GM18870 (cell line): Measurements from ENCODE around the gene PHACTR2.
"Not testable (repeated sequence)": the region's sequence is repeated elsewhere in the genome, so short reads cannot be mapped to it uniquely, and the experiment has no call there.

Source experiments
- ATAC-seq: cut with Tn5 transposase; IDR thresholded peaks from one replicate; pipeline ENCODE4 v1.9.1; 2021; ENCODE audit warnings: moderate library complexity; ENCODE audit not compliant: unreplicated experiment

The PHACTR2 gene

DNA sequence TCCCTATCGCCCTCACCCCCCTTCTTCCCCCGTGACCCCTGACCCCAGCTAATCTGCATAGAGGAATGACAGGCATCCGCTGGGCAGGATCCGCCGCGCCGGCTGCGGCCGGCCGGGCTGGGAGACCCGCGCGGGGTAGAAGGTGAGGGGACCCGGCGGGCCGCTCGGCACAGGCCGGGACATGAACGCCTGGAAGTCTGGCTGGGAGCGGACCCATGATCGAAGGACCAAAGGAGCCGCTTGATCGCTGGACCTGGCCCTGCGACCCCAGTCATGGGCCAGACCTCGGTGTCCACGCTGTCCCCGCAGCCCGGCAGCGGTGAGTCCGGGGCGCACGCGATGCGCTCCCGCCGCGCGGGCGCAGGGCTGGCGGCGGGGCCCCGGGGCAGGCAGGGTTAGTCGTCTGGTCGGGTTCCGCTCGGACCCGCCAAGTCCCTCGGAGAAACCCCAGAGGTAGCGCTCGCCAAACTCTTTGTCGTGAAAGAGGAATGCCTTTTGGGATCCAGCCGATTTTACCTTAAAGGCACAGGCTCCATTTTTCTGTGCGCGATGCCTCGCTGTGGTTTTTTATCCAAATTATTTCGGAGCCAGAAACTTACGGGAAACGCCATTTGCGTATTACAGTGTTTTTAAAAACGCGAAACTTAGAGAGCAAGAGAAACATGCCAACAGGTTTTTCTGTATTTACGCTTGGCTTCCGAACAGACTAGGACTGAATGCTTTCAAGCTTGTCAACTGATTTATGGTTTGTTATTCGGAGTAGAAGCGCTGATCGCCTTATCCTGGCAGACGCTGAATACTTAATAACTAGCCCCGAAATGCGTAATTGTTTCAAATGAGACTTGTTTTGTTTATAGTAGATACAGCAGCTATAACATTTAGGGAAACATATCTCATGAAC lies at the start of gene PHACTR2:
TSS of gene PHACTR2 (plus strand) at position 75 of the 901 bp plus-strand sequence. CDS start at position 274, 199 bp downstream.
- ATAC-seq, result no peak

DNA sequence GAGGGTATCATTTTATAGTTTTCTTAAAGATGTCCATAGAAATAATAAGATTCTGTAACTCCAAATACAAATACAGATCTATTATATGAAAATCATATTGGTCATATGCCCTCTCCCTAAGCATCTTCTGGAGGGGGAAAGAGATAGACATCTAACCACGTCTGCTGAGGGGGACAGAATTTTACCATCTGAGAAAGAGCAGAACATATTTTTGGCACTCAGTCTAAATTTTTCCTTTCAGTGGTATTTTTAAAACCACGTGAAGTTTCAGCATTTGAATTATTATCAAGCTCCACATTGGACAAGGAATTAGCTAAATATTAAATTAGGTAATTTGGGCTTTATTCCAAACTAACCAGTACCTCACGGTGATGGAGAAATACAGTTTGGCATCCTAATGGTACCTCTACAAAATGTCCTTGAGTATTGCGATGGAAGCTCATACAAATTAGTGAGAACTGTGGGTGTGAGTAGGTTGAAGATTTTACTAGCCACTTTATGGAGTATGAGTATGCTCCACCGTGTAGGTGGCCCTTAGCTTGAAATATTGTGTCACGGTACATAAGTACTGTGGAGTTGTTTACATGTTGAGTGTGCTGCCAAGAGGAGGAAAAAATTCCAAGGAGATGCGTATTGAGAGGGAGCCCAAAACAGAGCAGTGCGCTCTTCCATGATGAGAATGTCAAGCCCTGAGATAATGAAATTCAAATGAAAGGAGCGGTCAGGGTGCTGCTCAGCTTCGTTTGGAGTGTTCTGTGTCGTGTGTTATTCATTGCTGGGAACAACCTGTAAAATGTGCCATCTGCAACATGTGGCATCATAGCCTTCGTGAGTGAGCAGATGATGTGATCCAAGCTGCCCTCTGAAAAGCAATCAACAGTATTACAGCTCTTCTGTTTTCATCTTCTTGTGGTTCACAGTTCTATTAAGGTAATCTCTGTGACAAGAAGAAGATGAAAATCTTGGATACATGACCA lies 48.4 kb upstream of the PHACTR2 start:
- no peak for ATAC-seq

DNA sequence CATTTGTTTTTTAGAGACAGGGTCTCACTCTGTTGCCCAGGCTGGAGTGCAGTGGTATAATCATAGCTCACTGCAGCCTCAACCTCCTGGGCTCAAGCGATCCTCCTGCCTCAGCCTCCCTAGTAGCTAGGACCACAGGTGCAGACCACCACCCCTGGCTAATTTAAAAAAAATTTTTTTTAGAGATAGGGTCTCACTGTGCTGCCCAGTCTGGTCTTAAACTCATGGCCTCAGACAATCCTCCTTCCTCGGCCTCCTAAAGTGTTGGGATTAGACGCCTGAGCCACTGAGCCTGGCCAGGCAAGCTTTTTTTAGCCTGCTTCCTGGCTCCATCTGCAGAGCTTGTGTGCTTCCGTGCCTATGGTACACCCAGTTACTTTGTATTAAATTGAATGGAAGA lies 46.6 kb upstream of the PHACTR2 start:
- ATAC-seq, result not testable (repeated sequence)

DNA sequence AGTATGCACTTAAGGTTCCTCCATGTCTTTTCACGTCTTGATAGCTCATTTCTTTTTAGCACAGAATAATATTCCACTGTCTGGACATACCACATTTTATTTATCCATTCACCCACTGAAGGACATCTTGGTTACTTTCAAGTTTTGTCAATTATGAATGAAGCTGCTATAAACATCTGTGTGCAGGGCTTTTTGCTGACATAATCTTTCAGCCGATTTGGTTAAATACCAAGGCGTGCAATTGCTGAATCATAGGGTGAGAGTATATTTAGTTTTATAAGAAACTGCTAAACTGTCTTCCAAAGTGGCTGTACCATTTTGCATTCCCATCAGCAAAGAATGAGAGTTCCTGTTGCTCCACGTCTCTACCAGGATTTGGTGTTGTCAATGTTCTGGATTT lies 44.9 kb upstream of the PHACTR2 start:
- ATAC-seq, result no peak

DNA sequence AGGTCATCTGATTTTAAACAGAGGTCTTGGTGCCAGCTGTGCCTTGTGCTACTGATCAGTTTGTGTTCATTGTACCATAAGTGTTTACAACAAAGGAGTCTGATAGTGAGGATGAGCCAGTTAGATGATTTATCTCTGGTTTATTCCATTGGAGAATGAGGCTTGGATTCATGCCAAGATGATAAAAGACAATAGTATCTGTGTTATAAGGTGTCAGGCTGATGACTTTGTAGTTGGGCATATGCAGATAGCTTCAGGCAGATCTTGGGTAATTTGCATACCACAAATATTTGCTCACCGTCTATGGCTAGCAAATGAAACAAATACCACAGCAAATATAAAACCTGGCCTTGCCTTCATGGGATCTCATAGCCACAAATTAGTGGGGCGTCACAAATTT lies 43.3 kb upstream of the PHACTR2 start:
- no peak for ATAC-seq

DNA sequence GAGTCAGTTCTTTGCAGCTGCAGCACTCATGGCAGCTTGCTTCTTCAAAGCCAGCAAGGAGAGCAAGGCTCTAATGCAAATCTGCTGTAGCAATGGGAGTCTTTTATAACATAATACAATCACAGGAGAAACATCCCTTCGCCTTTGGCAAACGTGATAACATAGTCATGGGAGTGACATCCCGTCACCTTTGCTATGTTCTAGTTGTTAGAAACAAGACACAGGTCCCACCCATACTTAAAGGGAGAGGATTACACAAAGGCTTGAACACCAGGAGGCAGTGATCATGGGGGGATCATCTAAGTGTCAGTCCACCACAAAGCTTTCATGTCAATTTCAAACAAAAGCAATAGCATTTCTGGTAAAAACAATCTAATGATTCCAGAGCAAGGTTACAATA lies 40.1 kb upstream of the PHACTR2 start:
- ATAC-seq, result no peak

DNA sequence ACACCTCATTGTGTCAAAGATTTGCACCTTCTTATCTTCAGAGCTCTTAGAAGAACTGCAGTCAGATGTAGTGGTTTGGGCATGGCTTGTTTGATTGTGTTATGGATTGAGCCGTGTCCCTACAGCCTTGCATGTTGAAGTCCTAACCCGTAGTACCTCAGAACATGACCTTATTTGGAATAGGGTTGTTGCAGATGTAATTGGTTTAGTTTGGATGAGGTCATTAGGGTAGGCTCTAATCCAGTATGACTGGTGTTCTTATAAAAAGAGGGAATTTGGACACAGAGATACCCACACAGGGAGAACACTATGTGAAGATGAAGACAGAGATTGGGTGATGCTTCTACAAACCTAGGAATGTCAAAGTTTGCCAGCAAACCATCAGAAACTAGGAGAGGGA lies 35.4 kb upstream of the PHACTR2 start:
- ATAC-seq, result no peak

DNA sequence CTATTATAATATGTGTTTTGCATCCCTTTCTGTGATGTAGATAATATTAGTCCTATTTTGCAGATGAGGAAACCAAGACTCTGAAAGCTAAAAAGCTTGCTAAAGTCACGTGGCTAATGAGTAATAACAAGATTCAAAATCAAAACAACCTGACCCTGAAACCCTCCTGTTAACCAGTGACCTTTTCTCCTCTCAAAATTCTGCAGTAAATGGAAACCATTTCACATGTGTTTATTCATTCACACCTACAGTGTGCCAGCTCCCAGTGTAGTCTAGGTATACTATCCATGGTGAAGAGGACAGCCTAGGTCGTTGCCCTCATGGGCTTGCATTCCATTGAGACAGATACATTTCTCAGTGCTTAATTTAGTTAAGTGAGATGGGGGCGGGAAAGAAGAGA lies 30.6 kb upstream of the PHACTR2 start:
- ATAC-seq, result no peak

DNA sequence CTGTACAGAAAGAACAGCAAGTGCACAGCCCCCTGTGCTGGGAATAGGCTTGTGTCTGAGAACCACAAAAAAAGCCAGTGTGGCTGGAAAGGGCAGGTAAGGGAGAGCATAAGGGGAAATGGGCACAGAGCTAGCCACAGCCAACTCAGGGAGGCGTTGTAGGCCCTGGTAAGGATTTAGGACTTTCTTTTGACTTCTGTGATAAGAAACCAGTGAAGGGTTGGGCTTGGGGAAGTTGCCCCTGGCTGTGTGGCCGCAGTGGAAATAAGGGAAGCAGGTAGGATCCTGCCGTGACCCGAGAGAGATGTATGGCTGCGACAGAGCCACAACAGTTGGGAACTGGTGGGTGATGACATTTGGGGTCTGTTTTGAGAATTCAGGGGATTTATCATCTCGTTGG lies 30.0 kb upstream of the PHACTR2 start:
- ATAC-seq, result no peak

DNA sequence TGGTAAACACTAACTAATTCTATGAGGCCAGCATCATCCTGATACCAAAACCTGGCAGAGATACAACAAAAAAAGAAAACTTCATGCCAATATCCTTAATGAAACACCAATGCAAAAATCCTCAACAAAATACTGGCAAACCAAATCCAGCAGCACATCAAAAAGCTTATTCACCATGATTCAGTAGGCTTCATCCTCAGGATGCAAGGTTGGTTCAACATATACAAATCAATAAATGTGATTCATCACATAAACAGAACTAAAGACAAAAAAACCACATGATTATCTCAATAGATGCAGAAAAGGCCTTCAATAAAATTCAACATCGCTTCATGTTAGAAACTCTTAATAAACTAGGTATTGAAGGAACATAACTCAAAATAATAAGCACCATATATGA lies 28.4 kb upstream of the PHACTR2 start:
- ATAC-seq, result not testable (repeated sequence)

DNA sequence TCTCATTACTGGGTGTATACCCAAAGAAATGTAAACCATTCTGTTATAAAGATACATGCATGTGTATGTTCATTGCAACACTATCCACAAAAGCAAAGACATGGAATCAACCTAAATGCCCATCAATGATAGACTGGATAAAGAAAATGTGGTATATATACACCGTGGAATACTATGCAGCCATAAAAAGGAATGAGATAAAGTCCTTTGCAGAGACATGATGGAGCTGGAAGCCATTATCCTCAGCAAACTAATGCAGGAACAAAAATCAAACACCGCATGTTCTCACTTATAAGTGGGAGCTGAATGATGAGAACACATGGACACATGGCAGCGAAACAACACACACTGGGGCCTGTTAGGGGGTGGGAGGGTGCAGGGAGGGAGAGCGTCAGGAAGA lies 26.4 kb upstream of the PHACTR2 start:
- ATAC-seq, result not testable (repeated sequence)

DNA sequence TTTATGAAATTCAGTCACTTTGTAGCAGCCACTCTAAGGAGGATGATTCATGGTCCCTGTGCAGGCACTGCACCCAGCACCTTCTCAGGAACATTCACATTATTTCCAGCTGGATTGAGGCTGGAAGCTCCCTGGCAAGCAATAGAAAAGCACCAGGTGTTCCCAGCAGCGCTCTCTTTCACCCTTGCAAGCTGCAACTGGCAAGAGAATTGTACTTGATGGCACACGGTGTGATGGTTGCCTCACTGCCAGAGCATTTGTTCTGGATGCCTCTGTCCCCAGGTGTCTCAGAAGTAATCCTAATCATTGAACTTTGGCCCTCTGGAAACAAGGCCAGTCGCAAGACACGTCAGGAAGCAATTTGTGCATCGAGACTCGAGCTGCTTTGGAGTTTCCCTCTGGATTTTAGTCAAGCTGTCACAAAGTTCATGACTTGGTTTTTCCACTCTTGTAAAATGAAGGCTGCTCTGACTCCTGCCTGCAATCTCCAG lies 24.9 kb upstream of the PHACTR2 start:
- no peak for ATAC-seq

DNA sequence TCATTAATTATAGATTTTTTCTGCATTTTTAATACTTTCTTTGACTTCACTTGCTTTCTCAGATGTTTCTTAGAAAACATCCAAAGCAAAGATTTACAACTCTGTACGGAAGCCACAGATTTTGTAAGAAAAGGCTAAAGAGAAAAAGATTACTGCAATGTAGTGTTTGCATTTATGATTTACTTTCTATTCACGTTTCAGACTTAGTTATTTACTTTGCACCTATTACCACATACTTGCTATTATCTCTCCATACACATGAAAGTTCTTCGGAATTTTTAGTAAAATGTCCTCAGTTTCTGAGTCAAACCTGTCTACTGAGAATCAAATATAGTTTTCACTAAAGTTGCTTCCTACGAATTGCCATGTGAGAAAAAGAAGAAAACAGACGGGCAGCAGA lies 22.2 kb upstream of the PHACTR2 start:
- ATAC-seq, result no peak

DNA sequence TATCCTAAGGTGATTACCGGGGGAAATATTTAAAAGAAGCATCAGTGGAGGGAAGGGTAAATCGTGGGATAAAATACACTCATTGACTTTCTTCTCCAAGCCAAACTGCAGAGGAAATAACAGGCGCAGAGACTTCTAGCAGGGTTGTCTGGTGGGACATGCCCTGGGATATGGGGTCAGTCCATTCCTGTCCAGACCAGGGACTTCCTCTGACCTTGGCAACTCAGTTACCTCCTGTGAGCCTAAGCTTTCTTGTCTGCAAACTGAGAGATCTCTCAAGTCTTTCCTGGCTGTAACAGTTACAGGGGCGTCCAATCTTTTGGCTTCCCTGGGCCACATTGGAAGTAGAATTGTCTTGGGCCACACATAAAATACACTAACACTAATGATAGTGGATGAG lies 21.7 kb upstream of the PHACTR2 start:
- ATAC-seq, result no peak

DNA sequence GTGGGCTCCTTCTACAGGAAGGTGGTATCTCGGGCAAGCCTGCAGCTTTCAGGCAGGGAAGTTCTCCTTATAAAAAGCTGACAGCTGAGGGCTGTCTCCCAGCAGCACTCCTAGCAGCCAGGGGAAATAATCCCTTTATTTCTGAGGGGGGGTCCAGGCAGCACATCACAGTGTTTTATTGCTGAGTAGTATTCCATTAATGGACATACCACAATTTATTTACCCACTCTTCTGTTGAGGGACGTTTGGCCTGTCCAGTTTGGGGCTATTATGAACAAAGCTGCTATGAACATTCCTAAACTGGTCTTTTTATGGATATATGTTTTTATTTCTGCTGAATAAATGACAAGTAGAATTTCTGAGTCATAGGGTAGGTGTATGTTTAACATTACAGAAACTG lies 20.0 kb upstream of the PHACTR2 start:
- no peak for ATAC-seq

DNA sequence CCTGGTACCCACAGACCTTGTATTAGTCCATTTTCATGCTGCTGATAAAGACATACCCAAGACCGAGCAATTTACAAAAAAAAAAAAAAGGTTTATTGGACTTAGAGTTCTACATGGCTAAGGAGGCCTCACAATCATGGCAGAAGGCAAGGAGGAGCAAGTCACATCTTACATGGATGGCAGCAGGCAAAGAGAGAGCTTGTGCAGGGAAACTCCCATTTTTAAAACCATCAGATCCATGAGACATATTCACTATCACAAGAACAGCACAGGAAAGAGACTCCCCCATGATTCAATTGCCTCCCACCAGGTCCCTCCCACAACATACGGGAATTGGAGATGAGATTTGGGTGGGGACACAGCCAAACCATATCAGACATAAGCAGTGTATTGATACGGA lies 17.6 kb upstream of the PHACTR2 start:
- not testable (repeated sequence) for ATAC-seq

DNA sequence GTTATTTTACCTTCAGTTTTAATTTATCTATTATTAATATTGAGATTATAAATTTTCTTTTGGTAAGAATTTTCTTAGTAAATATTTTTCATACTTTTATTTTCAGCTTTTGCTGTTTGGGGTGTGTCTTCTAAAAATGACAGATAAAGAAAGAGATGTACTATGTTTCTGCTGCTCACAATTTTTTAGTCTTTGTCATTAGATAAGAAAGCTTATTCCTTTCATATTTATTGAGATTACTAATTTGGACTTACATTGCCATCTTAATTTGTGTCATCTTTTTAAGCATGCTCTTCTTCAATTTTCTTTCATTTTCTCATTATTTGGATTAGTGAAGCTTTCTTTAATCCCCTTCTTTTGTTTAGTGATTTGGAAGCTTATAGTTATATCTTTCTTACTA lies 13.6 kb upstream of the PHACTR2 start:
- no peak for ATAC-seq

DNA sequence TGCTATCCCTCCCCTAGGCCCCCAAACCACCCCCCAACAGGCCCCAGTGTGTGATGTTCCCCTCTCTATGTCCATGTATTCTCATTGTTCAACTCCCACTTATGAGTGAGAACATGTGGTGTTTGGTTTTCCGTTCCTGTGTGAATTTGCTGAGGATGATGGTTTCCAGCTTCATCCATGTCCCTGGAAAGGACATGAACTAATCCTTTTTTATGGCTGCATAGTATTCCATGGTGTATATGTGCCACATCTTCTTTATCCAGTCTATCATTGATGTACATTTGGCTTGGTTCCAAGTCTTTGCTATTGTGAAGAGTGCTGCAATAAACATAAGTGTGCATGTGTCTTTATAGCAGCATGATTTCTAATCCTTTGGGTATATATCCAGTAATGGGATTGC lies 11.8 kb upstream of the PHACTR2 start:
- not testable (repeated sequence) for ATAC-seq

DNA sequence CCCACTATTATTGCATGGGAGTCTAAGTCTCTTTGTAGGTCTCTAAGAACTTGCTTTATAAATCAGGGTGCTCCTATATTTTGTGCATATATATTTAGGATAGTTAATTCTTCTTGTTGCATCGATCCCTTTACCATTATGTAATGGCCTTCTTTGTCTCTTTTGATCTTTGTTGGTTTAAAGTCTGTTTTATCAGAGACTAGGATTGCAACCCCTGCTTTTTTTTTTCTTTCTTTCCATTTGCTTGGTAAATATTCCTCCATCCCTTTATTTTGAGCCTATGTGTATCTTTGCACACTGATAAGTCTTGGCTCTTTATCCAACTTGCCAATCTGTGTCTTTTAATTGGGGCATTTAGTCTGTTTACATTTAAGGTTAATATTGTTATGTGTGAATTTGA lies 8.3 kb upstream of the PHACTR2 start:
- not testable (repeated sequence) for ATAC-seq

DNA sequence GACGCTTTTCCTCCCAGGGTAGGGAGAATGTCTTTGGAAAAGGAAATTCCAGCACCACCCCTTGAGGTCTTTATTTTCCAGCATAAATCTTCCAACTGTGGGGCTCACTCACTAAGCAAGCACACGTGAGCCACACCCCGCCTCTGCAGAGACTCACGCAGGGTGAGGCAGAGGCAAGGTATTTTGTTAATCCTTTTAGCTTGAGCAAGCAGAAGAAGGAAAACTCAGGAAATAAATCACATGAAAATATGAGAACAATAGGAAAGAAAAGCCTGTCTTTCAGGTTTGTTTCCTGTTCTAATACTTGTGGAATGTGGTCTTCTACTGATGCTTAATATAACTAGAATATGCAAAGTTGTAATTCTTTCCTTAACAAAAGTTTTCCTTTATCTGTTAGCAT lies 4.1 kb upstream of the PHACTR2 start:
- ATAC-seq, result no peak
